NCI-H1694 (cell line): ENCODE results near the gene PACSIN1.

Experiments
- DNase-seq: peaks from one replicate; lab custom pipeline; 2025; lab: John Stamatoyannopoulos, UW

PACSIN1 gene, protein sequence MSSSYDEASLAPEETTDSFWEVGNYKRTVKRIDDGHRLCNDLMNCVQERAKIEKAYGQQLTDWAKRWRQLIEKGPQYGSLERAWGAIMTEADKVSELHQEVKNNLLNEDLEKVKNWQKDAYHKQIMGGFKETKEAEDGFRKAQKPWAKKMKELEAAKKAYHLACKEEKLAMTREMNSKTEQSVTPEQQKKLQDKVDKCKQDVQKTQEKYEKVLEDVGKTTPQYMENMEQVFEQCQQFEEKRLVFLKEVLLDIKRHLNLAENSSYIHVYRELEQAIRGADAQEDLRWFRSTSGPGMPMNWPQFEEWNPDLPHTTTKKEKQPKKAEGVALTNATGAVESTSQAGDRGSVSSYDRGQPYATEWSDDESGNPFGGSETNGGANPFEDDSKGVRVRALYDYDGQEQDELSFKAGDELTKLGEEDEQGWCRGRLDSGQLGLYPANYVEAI

DNA sequence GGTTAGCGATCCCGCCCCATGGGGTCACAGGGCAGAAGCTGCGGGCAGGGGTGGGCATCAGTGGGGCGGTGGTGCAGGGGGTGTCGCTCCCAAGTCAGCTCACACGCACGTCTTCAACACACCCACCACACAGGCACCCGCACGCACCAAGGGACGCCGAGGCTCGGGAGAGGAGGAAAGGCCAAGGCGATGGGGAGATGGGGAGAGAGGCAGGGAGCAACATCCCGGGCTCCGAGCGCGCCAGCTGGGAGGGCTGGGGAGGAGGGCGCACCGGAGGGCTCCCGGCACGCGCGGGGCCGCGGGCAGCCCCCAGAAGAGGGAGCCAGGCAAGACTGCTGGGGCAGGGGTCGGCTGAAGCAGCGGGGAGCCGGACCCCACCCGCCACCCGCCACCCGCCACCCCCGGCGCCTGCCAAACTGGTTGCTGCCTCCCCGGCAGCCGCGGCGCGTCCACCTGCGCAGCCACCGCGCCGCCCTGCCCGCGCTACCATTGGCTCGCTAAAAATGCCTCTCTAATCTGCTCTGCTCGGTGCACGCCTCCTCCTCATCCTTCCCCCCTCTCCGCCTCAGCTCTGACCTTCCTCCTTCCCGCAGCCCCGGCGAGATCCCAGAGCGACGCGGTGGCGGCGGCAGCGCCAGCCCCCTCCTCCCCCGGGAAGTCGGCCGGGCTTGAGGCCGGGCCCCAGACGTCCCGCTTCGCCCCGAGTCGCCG, at the start of gene PACSIN1:
PACSIN1 (plus strand) TSS at position 546 of the 711 bp plus-strand sequence. CDS start 60,230 bp downstream, outside the sequence.
- DNase-seq: no peak

DNA sequence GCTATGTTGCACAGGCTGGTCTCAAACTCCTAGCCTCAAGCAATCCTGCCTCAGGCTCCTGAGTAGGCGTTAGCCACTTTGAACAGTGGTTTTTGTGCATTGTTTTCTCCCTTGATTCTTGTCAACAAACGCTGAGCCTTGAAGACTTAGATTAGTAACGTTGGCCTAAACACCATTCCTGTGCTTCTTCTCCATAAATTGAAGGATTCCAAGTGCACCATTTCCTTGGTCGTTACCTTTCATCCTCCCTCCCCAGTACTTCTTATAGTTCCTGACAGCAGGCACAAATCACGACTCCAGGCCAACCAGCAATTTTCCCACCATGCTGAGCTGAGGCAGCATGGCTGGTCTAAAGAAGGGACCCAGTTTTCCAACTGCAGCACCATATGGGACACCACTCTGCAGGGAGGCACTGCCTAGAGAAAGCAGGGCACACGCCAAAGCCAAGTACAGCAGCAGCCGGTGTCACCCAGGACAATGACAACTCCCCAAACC, 49.0 kb upstream of the PACSIN1 start:
- DNase-seq: no peak

DNA sequence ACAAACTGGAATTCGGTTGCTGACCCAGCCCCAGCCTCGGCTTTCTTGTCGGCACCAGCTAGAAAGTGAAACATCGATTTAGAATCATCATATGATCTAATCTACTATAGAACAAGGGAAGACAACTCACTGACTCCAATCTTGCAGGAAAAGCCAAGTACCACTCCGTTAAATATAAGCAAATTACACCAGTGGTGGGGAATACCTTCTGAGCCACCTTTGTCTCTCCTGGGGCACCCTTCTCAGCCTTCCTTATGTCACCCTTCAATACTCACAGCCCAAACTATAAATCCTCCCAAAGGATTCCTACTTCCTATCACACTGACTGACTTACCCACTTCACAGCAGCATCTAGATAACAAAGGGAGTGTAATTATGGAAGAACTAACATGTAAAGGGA, 47.5 kb upstream of the PACSIN1 start:
- DNase-seq: no peak

DNA sequence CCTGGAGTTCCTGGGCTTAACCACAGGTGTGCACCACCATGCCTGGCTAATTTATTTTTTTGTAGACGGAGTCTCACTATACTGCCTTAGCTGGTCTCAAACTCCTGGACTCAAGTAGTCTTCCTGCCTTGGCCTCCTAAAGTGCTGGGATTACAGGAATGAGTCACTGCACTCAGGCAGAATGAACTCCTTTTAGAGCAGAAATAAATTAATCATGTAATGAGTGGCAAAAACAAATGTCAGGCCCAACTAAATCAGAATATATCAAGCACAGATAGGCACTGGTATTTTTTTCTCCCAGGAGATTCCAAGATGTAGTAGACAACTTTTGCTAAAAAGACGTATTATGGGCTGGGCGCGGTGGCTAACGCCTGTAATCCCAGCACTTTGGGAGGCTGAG, 42.6 kb upstream of the PACSIN1 start:
- DNase-seq: no peak

DNA sequence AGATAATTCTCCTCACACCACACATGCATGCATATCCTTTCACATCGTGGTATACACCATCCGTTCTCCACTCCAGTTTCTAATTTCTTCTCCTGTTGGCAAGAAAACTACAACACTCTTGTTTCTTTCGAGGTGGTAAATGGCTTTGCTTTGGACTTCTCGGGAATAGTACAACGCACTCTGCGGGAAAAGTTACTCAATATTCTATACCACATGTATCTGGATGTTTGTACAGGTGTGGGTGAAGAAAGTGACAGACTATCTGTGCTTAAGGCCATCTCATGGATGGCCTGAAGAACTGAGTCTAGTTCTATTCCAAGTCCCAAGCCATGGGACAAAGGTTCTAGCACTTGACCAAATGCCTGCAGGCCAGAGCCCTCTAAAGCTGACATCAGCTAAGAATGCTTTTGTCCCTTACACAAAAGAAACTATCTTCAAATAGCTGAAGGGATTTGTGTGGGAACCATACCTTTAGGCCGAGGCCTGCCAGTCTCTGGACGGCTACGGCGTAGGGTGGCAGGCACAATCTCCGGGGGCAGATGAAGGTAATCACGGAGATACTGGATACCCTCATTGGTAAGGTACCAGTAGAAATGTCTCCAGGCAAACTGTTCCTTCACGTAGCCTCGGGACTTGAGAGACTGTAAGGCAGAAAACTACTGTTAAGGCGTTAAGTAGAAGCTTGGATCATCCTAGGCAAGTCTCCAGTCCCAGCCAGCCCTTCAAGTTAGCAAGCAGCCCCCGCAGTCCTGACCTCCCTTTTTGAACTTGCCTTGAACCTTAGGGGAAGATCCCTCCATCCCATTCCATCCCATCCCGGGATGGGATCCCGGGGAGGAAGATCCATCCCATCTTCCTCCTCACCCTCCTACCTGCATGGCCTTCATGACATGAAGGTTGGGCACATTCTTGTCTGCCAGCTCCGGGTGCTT, 41.4 kb upstream of the PACSIN1 start:
- no peak for DNase-seq

DNA sequence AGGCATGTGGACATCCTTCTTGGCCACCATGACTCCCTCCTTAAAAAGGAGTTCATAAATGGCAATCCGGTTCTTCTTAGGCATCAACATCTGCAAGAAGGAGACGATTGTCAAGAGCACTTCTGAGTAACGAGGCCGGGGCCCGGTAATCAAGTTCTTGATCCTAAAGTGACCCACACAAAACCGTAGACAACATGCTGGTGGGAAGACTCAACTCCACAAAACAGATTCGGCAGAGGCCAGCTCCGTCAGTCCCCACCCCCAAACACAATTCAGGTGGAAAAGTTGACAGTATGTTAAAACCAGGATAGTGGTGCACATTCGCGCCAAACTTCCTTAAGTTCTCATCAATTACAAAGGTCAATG, 40.8 kb upstream of the PACSIN1 start:
- no peak for DNase-seq

DNA sequence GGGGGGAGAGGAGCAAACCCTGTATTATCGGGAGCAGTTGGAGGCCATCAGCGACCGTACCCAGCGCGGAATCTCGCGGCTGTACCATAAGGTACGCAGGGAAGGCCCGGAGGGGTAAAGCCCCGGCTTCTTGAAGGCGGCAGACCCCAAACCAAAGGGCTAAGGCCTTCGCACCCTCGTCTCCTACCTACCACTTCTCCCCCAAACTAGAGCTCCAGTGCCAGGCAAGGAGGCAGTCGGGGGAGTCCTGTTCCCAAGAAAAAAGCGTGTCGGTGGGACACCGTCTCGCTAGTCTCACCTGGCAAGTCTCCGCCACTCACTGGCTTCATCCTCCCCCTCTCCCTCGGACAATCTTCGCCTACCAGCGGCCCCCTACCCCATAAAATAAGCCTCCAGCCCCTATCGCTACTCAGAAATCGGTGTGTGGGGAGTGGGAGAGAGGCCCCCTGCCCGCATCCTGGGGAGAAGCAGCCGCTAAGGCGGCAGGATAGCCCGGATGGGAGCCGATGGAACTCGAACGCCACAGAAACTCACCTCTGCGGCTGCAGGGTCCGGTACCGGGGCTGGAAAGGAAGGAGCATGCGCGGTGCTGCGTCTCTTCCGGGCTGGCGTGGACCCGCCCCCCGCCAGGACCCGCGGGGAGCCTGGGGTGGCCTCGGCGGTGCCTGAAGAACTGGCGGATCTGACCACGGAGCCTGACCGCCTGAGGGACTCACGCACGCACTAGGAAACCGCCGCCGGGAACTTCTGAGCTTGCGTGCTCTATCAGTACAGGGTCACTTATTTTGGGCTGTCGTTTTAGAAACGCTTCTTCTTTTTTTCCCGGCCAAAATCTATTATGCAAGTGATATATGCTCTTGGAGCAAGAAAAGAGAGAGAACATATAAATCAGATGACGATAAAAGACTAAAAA, 40.1 kb upstream of the PACSIN1 start, which contains the start of gene RPS10:
RPS10 (minus strand) TSS at position 572 of the 913 bp plus-strand sequence. CDS start 848 bp downstream, outside the sequence.
- DNase-seq: peak; percentile 71

DNA sequence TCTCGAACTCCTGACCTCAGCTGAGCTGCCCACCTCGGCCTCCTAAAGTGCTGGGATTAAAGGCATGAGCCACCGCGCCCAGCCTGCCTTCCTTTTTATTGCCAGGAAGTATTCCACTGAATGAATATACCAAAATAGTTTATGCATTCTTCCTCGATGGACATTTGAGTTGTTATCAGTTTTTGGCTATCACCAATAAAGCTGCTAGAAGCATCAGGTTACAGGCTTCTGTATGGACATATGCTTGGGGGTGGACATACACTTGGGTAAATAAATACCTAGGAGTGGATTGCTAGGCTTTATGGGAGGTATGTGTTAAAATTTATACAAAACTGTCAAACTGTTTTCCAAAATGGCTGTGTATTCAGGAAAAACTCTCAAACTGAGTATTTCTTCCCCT, 30.0 kb upstream of the PACSIN1 start:
- DNase-seq: no peak

DNA sequence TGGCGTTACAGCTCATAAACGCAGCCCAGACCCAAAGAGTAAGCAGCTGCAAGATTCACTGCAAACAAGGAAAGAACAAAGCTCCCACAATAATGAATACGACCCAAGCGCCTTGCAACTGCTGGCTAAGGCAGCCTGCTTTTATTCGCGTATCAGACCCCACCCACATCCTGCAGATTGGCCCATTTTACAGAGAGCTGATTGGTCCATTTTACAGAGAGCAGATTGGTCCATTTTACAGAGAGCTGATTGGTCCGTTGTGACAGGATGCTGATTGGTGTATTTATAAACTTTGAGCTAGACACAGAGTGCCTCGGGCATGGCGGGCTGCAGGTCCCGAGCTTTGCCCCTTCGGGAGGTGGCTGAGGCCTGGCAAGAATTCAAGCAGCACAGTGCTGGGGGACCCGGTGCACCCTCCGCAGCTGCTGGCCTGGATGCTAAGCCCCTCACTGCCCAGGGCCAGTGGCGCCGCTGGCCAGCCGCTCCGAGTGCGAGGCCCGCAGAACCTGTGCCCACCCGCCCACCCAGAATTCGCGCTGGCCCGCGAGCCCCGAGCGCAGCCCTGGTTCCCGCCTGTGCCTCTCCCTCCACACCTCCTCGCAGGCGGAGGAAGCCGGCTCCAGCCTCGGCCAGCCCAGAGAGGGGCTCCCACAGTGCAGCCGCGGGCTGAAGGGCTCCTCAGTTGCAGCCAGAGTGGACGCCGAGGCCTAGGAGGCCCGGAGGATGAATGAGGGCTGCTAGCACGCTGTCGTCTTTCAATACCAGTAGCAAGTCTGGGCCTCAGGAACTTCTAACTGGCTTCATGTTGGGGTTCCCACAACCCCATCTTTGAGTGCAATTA, 28.9 kb upstream of the PACSIN1 start:
- no peak for DNase-seq

DNA sequence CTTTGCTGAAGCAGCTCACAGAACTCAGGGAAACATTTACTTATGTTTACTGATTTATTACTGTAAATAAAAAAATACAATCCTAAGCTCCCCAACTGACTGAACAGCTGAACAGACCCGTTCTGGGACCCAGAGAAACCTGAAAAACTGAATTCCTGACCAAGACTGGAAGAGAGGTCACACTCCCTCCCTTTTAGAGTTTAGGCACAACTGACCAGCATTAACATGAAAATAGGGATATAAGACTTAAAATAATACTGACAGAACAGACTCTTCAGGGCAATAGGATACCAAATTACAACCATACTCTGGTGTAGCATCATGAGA, 28.3 kb upstream of the PACSIN1 start:
- DNase-seq: no peak

DNA sequence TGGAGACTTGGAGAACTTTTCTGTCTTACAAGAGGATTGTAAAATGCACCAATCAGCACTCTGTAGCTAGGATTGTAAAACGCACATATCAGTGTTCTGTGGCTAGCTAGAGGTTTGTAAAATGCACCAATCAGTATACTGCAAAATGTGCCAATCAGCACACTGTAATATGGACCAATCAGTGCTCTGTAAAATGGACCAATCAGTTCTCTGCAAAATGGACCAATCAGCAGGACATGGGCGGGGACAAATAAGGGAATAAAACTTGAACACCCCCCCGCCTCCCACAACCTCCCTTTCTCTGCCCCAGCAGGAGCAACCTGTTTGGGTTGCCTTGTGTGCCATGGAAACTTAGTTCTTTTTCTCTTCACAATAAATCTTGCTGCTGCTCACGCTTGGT, 27.2 kb upstream of the PACSIN1 start:
- DNase-seq: no peak

DNA sequence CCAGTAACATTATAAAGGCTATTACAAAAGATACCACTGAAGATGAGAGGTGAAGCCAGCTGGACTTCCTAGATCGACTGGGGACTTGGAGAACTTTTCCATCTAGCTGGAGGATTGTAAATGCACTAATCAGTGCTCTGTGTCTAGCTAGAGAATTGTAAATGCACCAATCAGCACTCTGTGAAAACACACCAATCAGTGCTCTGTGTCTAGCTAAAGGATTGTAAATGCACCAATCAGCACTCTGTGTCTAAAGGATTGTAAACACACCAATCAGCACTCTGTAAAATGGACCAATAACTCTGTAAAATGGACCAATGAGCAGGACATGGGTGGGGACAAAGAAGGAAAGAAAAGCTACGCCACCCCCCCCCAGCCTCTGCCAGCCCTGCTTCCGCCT, 26.4 kb upstream of the PACSIN1 start:
- no peak for DNase-seq

DNA sequence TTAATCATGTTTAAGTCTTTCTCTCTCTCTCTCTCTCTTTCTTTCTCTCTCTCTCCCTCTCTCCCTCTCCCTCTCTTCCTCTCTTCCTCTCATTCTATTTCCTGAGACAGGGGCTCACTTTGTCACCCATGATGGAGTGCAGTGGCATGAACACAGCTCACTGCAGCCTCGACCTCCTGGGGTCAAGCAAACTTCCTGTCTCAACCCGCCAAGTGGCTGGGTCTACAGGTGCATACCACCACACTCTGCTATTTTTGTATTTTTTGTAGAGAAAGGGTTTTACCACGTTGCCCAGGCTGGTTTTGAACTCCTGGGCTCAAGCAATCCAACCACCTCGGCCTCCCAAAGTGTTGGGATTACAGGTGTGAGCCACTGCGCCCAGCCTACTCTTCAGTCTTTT, 24.4 kb upstream of the PACSIN1 start:
- DNase-seq: no peak

DNA sequence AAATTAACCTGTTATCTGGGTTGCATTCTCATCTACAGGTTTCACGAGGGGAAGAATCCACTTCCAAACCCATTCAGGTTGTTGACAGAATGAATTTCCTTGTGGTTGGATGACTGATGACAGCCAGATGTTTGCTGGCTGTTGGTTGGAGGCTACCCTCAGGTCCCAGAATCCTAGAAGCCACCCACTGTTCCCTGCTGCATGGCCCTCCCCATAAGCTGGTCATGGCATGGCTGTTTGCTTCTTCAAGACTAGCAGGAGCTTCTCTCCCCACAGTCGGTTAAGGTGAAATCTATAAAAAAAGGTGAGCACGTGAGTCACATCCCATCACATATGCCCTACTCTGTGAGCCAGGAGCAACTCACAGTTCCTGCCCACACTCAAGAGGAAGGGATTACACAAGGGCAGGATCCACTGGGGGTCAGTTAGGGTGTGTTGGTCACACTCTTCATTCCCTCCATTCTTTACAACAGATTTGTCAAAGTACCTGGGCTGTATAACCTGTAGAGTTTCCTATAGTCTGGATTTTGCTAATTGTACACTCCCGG, 20.5 kb upstream of the PACSIN1 start:
- DNase-seq: no peak

DNA sequence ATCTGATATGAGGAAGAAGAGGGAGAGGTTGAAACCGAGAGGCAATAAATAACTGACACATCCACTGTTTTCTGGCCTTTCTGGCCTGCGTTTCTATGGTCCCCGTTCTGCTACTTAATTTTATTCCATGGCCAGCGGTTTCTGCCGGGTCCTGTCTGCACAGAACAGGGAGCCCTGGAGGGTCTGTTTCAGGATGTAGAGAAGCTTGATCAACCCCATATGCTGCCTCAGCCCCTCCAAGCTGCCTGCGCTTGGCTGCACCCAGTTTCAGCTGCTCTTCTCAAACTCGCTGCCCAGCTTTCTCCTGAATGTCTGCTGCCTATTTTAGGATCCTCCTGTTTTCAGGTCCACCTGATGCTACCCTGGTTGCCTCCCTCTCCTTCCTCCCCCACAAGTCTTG, 18.5 kb upstream of the PACSIN1 start:
- peak; percentile 11 for DNase-seq

DNA sequence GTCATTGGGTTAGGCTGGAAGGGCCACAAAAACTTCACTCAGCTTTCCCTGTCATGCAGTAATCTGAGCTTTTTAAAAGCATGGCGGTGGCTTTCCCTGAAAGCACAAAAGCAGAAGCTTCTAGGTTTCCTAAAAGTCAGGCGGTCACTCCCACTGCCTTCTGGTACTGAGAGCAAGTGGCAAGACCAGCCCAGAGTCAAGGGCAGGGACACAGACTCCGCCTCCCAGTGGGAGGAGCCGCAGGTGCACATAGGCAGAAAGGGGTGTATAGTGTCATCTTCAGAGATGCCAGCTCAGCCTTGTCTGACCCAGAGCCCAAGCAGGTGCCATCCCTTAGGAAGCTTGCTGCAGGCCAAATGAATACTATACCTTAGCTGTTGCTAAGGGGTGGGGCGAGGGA, 18.0 kb upstream of the PACSIN1 start:
- peak; percentile 35 for DNase-seq

DNA sequence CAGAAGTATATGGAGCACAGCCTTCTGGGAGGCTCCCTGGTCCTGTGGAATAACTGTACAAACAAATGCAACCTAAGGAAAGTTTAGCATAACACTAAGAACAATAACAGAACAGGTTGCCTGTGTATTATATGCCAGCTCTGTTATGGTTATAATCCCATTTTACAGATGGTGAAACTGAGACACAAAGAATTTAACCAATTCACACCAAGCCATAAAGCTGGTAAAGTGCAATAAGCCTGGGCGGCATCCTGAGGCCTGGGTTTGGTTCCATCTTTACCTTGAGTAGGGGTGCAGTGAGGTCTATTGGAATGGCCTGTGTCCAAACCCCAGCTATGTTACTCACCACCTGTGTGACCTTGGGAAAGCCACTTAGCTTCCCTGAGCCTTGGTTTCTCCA, 14.7 kb upstream of the PACSIN1 start:
- DNase-seq: no peak

DNA sequence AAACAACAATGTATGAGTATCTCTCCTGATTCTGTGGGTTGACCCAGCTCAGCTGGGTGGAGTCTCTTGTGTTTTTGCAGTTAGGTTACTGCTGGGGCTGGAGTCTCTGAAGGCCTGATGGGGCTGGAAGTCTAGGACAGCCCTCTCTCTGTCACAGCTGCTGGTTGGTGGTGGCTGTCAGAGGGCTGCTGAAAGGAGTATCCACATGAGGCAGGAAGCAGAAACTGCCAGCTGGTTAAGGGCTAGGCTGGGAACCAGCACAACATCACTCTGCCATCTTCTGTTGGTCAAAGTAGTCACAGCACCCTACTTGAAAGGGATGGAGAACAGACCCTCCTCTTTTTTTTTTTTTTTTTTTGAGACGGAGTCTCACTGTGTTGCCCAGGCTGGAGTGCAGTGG, 10.0 kb upstream of the PACSIN1 start:
- no peak for DNase-seq

DNA sequence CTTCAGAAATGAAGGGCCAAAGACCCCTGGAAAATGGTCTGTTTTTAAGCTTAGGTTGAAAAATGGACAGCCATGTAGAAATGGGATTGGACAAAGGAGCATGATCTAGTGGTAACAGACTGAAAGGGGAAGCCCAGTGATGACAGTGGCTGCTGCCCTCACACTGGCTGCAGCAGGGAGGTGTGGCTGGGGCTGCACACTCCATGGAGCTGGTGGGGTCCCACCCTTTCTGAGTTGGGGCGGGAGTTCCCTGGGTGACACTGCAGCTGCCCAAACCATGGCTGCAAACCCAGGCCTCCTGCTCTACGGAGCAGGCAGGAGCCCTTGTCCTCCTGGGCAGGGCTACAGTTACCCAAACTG, 8.5 kb upstream of the PACSIN1 start:
- DNase-seq: no peak
